AG09319 (cell line): ENCODE results near the gene HNRNPH3.

Source experiments
- DNase-seq: peaks from one replicate; pipeline ENCODE4 v3.0.0-alpha.2; 2010; ENCODE audit warnings: low read depth; ENCODE audit errors: extremely low read depth
- CTCF ChIP-seq: IDR thresholded peaks from 2 replicates; pipeline ENCODE4 v1.5.1; 2011; ENCODE audit warnings: low read depth, mild to moderate bottlenecking, inconsistent platforms, low read length, moderate library complexity

Gene HNRNPH3

GRCh38 chr10:68366600-68366999 is 34.7 kb downstream of the HNRNPH3 start:
- no peak for DNase-seq
- TF ChIP-seq CTCF: no peak

GRCh38 chr10:68367121-68367520 is 35.3 kb downstream of the HNRNPH3 start:
- TF ChIP-seq CTCF: no peak

GRCh38 chr10:68371604-68372003 is 39.7 kb downstream of the HNRNPH3 start:
- DNase-seq: no peak
- TF ChIP-seq CTCF: no peak

More at GRCh38 chr10:68367121-68367520, 35.3 kb downstream of the HNRNPH3 start:
- no peak for DNase-seq

- DNase-seq: no peak
These were observed 53.9 kb downstream of the HNRNPH3 start for GRCh38 chr10:68385740-68386139.

More at GRCh38 chr10:68385740-68386139, 53.9 kb downstream of the HNRNPH3 start:
- no peak for TF ChIP-seq CTCF
